ENCODE data around the gene TSPAN5. TPM values are rescaled to one million over a fixed set of nuclear protein-coding genes. Genes with fewer than 3 reads are reported as not detected.

The TSPAN5 gene
- total RNA-seq, 1 experiment from 2014 or later: 18.5 TPM

- Mint-ChIP-seq H3K4me3 (ENCODE audit: unreplicated experiment) (no peak overlapping the region), H3K36me3 (ENCODE audit: insufficient read depth, unreplicated experiment) (no peaks in the 10 kb centered on the region), H3K9me3 (ENCODE audit: unreplicated experiment) (no peaks in the 10 kb centered on the region), H3K27ac (ENCODE audit: low read depth, unreplicated experiment) (no peak overlapping the region), H3K27me3 (ENCODE audit: insufficient read depth, unreplicated experiment) (no peaks in the 10 kb centered on the region), H3K4me1 (ENCODE audit: insufficient read depth, unreplicated experiment) (no peaks in the 10 kb centered on the region)
- TF ChIP-seq CTCF (IDR thresholded peaks at IDR 0.05; ENCODE audit: unreplicated experiment): no peak
- intact Hi-C loops (cut with micrococcal nuclease): no loop called here
- ChIA-PET CTCF (no interaction called here), POLR2A (no interaction called here)
- no peak for DNase-seq (ENCODE audit: unreplicated experiment)
- BruUV-seq (replicated peaks): no TSS peak
Measured at GRCh38 chr4:98570151-98570797, 88.1 kb downstream of the TSPAN5 start.

DNA sequence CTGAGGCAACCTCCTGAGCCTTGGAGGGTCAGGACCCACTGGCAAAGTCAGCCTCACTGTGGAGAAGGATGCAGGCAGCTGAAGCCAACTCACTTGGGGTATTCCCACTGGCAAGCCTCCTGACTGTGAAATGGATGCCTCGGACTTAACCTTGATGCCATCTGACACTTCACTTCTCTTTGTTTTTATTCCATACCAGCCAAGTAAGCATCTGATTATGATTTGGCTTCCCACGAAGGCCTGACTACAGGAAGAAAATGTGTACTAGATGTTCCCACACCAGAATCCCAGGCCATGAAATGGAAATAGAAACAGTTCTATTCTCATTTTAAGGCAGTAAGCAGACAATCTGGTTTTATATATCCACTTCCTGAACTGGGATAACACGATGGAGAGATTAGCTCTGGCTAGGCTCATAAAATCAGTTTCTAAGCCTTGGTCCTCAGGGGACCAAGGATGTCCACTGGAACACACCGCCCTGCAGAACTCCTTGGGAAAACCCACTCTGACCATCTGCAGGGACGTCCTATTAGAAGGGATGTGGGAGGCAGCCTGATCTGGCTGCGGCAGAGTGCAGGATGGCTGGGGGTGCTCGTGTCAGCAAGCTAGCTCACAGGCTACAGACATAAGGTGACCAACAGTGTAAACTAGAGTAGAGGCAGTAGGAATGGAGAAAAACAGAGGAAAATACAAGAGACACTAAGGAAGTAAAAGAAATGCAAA, 89.3 kb downstream of the TSPAN5 start:
- Mint-ChIP-seq H3K9me3 (ENCODE audit: unreplicated experiment) (no peaks in the 10 kb centered on the region), H3K27me3 (ENCODE audit: insufficient read depth, unreplicated experiment) (no peaks in the 10 kb centered on the region), H3K4me1 (ENCODE audit: insufficient read depth, unreplicated experiment) (no peaks in the 10 kb centered on the region), H3K27ac (ENCODE audit: low read depth, unreplicated experiment) (no peak overlapping the region), H3K4me3 (ENCODE audit: unreplicated experiment) (no peak overlapping the region), H3K36me3 (ENCODE audit: insufficient read depth, unreplicated experiment) (no peaks in the 10 kb centered on the region)
- BruUV-seq (replicated peaks): no TSS peak
- ChIA-PET POLR2A (interaction anchor here (0.6 to 0.7 kb wide), 3 partner anchors 40 to 718 kb away, joined by 3 to 4 read pairs (median 3); no protein-coding TSS in a partner anchor), CTCF (interaction anchor here (0.6 kb wide), 1 partner anchor 9 kb away, joined by 4 read pairs; no protein-coding TSS in a partner anchor)
- no peak for DNase-seq (ENCODE audit: unreplicated experiment)
- intact Hi-C loops (cut with micrococcal nuclease): no loop called here
- TF ChIP-seq CTCF (IDR thresholded peaks at IDR 0.05; ENCODE audit: unreplicated experiment): no peak

DNA sequence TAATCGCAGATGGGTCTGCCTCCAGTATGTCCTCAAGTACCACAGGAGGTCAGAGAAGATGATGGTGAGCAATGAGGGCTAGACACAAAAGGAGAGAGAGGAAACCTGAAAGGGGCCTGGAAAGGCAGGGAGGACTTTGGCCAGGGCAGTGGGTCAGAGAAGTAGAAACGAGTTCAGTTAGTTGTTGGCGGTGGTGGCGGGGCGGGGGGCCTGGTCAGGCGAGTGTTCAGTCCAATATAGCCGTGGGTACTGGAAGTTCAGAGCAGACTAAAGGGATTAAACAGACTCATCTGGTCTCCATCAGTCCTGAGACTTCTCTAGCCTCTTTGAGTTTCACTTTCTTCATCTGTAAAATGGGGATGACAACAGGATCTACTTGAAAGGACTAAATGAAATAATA, 90.8 kb downstream of the TSPAN5 start:
- TF ChIP-seq CTCF (IDR thresholded peaks at IDR 0.05; ENCODE audit: unreplicated experiment): no peak
- intact Hi-C loops (cut with micrococcal nuclease): no loop called here
- no peaks in the 10 kb centered on the region for H3K27me3 Mint-ChIP-seq (ENCODE audit: insufficient read depth, unreplicated experiment)
- H3K27ac Mint-ChIP-seq (ENCODE audit: low read depth, unreplicated experiment): no peak overlapping the region
- no peak for DNase-seq (ENCODE audit: unreplicated experiment)
- H3K36me3 Mint-ChIP-seq (ENCODE audit: insufficient read depth, unreplicated experiment): no peaks in the 10 kb centered on the region
- H3K4me3 Mint-ChIP-seq (ENCODE audit: unreplicated experiment): no peak overlapping the region
- CTCF ChIA-PET: no interaction called here
- BruUV-seq (replicated peaks): no TSS peak
- H3K4me1 Mint-ChIP-seq (ENCODE audit: insufficient read depth, unreplicated experiment): no peaks in the 10 kb centered on the region
- H3K9me3 Mint-ChIP-seq (ENCODE audit: unreplicated experiment): no peaks in the 10 kb centered on the region
- POLR2A ChIA-PET: no interaction called here

DNA sequence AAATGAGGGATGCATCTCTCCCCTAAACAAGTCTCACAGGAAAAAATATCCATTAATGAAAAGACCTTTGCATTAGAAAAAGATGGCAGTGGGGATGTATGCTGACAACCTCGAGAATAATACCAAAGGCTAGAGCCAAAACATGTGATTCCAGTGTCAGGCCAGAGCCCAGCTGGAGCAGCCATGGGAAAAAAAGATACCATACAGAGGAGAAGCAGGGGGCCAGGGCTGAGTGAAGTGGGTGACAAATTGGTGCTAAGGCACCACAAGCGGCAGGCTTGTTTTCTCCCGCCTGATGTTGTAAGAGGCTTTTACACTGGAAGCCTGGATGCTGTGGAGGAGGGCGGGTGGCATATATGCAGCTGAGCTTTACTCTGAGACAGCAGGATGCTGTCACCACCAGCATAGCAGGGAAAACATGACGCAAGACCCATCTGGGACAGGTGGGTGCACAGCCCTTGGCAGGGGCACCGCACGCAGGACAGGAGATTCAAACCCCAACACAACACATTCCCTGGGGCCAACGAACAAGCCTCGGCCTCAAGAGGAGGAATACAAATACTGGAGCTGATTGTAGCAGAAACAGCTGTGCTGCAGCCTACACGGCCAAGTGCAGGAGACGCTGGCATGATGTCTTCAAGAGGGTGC, 91.9 kb downstream of the TSPAN5 start:
- BruUV-seq (replicated peaks): no TSS peak
- ChIA-PET CTCF (no interaction called here), POLR2A (interaction anchor here (0.9 kb wide), 1 partner anchor 57 kb away, joined by 4 read pairs; no protein-coding TSS in a partner anchor)
- no peaks in the 10 kb centered on the region for H3K36me3 Mint-ChIP-seq (ENCODE audit: insufficient read depth, unreplicated experiment)
- H3K27me3 Mint-ChIP-seq (ENCODE audit: insufficient read depth, unreplicated experiment): no peaks in the 10 kb centered on the region
- no peak overlapping the region for H3K27ac Mint-ChIP-seq (ENCODE audit: low read depth, unreplicated experiment)
- DNase-seq (ENCODE audit: unreplicated experiment): no peak
- no peak for TF ChIP-seq CTCF (IDR thresholded peaks at IDR 0.05; ENCODE audit: unreplicated experiment)
- peaks cover 9% of the 10 kb centered on the region for H3K9me3 Mint-ChIP-seq (ENCODE audit: unreplicated experiment)
- intact Hi-C loops (cut with micrococcal nuclease): no loop called here
- H3K4me3 Mint-ChIP-seq (ENCODE audit: unreplicated experiment): no peak overlapping the region
- H3K4me1 Mint-ChIP-seq (ENCODE audit: insufficient read depth, unreplicated experiment): no peaks in the 10 kb centered on the region

Data from MCF 10A (cell line).